Skin of body (tissue), 2 donors: ENCODE measurements around the gene RBP5. TPM values are rescaled to one million over a fixed set of nuclear protein-coding genes. Genes with fewer than 3 reads are reported as not detected.
"Not testable (repeated sequence)": the region's sequence is repeated elsewhere in the genome, so short reads cannot be mapped to it uniquely, and the experiment has no call there.

ENCODE experiments used
- DNase-seq: peaks from one replicate; lab custom pipeline; 2025; lab: John Stamatoyannopoulos, UW
- total RNA-seq: library from RNA; depleted of rRNA; stranded (reverse); fragments of >200 nt; gene quantifications from one replicate; pipeline ENCODE4 v1.2.3, GENCODE V29; 2014

RBP5 gene
- total RNA-seq, 1 donor from 2014 or later = 1.4 TPM

DNA sequence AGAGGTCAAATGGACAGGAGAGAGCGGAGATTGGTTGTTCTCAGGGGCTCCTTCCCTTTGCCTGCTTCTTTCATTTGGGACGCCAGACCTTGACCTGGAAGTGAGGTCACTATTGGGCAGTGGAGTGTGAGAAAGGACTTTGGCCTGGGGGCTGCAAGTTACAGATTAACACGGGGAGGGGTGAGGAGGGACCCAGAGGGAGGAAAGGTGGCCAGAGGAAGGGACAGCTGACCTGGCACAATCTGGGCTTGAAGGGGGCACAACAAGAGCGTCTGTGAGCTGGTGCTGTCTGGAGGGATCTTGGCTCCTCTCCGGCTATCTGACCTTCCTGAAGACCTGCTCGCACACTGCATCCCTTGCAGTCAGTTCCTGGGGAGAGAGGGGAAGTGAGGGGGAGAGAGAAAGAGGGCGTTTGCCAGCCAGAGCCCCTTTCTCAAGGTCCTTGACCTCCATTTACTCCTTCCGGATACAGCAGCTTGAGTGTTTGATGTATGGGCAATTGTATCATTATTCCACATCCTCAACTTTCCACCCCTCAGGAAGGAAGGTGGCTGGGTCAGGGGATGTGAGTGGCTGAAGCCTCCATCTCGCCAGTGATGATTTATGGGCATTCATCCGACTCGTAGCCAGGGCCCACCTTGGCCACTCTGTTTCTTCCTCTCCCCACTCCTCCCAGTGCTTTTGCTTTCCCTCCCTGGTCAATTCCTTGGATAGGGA lies 4.7 kb downstream of the RBP5 start:
- peak; percentile 5 for DNase-seq

DNA sequence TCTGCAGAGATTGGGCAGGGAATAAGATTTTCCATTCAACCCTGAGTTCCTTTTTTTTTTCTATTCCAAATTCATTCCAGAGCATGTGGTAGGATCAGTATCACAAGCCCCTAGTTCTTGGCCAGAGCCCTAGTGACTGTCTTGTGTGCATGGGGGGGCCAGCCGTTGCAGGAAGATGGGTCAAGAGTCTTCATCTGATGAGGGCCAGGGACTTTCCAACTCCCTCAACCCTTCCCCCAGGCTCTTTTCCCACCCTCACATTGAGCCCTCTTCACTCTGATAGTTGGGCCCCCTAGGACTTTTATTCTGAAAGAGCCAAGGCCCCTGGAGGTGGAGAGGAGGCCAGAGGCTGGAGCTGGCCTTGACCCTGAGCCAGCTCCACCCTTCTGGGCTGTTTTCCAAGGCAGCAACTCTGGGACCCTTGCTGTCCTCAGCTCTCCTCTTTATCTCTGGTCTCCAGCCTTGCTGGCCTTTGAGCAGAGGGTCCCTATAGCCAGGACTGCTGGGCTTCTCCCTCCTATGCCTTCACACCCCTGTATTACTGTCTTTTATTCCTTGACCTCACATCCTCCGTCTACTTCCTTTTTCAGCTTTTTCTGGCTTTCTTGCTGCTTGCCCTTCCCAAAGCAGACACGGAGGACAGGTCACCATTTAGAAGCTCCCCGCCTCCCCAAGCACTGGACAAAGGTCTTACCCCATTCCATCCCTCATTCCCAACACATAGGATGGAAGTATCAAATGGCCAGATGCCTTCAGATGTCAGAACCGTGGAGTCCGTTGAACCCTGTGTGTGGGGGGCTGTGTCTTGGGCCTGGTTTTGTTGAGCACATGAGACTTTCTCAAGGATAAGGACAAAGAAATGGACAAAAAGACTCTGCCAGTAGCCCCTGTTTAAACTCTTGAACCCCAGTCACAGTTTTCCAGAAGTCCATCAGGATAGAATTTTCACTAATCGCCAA lies 5.6 kb downstream of the RBP5 start:
- DNase-seq = peak; percentile 58

DNA sequence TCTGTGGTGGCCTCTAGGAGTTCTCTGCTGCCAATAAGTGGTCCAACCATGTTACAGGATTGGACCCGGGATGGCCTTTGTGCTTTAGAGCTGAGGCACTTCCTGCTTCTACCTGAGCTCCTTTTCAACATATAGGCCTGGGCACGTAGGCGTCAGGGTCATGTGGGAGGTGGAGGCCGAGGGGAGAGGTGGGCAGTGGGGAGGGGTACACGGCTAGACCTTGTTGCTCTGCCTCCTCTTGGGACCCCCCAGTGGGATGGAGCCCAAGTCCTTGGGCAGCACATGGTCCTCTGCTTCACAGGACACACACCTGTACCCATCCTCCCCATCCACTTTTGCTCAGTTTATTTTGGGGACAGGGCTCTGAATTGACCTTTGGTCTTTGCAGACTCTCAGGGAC lies 7.4 kb downstream of the RBP5 start:
- no peak for DNase-seq

DNA sequence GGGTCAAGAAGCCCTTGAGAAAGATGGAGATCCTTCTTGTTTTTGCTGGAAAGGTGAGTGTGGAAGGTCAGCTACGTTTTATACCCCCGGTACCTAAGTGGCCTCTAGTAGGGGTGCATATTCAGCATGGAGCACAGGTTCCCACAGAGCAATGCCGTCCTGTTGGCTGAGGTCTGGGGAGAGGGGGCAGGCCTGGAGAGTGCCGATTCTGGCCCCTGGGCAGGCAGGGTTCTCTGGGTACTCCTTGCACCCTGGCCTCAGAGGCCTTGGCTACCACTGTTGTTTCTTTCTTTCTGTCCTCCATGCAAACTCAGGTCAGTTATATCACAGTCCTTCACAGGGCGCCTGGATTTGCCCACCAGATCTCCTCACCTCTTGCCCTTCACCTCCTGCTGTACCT lies 8.5 kb downstream of the RBP5 start:
- no peak for DNase-seq

DNA sequence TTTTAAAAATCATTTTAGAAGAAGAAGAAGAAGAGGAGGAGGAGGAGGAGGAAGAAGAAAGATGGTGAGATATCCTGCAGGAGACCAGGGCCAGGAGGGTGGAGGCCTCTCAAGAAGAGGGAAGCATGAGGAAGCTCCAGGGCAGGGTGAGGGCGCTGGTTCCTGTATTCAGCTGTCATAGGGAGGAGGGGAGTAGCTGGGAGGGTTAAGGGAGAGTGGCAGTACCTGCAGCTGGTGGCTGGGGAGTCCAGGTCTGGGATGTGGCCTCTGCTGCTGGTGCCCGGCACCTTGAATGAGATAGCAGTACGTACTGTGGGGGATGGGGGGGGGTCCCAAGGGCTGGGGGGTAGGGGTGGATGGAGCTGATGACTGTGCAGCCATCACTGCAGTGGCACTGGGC lies 9.8 kb downstream of the RBP5 start:
- no peak for DNase-seq

DNA sequence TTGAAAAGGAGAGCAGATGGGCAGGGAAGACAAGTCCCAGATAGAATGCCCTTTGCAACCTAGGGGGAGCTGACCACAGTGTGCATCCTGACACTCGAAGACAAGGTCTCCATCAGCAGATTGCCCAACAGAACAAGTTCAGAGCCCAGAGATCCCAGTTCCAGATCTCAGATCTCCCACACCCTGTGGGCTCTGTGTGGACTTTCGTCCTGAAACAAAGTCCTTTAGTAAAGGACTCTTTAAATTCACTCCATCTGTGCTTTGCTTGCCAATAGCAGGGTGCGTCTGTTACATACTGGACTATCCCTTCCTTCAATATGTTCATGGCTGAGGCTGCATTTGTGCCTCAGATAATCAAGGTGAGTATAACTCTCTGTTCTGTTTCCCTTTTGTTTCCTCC lies 11.0 kb downstream of the RBP5 start:
- DNase-seq = no peak

DNA sequence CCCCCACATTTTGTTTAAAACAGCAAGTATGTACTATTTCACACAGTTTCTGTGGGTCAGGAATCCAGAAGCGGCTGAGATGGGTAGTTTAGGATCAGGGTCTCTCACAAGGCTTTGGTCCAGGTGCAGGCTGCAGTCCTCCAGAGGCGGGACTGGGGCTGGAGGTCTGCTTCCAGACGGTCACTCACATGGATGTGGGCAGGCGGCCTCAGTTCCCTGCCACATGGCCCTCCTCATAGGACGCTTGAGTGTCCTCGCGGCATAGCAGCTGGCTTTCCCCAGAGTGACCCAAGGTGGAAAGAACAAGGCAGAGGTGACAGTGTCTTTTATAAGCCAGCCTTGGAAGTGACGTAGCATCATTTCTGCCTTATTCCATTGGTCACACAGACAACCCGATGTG lies 11.8 kb downstream of the RBP5 start:
- DNase-seq = no peak

DNA sequence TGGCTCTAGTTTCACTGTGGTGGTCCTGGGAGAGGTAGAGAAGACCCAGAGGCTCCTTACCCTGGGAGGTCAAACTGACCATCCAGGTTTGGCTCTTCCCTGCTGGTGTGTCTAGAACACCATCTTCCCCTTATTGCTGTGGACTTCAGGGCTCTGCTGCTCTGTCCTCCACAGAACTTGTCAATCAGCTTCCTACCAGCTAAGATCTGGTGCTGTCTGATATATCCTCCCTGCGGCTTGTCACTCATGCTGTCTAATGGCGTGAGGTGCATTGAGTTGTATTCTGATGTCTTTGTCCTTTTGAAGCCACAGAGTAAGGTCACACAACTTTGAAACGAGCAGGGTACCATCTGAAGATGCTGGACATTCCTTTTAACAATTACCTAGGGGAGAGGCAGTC lies 12.5 kb downstream of the RBP5 start:
- DNase-seq = no peak

DNA sequence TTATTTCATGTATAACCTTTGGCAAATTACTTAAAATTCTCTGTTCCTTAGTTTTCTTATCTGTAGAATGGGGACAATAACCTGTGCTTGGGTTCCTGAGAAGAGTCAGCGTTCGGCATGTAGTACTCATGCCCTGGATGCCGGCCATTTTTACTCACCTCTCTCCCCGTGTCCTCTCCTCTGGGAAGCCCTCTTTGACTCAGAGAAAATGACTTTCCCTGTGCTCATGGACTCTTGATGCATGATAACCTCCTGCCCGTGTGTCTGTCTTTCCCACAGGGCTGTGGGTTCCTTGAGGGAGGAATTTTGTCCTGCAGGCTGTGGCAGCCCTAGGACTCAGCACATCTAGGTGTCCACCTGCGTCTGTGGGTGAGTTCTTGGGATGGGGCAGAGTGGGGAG lies 13.8 kb downstream of the RBP5 start:
- no peak for DNase-seq

DNA sequence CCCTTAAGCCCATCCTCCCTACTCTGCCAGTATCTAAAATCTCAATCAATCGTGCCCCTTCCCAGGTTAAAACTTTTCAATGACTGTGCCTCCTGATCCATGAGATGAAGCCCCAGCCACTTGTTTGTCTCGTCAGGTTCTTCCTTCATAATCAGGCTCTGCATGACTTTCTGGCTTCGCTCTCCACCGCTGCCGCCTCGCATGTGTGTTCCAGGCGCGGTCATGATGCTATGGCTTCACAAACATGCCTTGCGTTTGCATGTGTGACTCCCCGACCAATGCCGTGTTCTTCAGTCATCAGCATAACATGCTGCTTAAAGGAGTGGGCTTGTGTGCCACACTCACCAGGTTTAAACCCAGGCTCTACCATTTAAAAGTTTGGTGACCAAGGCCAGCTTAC lies 14.7 kb downstream of the RBP5 start:
- no peak for DNase-seq

DNA sequence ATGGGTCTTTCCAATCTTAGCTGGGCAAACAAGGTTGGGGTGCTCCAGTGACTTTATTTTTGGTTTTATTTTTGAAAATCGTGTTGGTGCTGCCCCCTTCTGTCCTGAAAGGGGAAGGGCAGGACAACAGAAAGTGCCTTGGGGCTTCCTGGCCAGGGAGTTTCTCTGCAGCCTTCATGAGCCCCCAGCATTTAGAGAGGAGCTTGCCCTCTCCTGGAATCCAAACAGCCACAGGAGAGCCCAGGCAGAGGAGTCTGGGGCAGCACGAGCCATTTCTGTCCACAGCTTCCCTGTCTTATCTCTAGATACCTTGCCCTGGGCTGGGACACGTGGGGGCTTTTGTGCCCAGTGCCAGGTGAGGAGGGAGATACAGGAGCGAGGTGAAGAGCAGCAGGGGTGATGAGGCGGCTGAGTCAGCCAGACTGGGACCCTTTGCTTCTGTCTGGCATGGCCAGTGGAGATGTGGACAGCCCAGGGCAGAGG lies 15.3 kb downstream of the RBP5 start:
- DNase-seq = no peak

DNA sequence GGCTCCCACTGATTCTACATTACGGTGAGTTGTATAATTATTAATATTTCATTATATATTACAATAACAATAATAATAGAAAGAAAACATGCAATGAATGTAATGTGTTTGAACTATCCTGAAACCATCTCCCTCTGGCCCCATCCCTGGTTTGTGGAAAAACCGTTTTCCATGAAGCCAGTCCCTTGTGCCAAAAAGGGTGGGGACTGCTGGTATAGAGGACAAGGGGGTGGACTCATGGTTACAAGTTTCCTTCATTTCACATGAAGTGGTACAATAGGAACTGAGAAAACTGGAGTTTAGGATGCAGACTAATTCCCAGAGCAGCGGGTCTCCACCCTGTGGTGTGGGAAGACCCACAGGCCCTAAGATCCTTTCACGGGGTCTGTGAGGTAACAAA lies 16.6 kb downstream of the RBP5 start:
- no peak for DNase-seq

DNA sequence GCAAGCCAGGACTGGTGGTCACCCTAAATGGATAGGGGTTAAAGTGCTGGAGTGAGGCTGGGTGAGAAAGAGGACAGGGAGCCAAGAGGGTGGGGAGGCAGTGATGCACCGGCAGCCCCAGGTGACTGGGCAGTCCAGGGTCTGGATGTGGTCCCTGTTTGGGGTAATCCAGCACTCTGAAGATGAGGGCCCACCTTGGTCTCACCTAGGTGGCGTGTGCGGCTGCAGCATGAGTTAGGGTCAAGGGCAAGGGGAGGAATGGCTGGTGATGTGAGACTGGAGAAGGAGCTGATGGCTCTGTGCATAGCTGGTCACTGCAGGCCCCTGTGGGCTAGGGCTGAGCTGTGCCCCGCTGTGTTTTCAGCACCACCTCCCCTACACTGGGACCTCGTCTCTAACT lies 18.0 kb downstream of the RBP5 start:
- DNase-seq = no peak

DNA sequence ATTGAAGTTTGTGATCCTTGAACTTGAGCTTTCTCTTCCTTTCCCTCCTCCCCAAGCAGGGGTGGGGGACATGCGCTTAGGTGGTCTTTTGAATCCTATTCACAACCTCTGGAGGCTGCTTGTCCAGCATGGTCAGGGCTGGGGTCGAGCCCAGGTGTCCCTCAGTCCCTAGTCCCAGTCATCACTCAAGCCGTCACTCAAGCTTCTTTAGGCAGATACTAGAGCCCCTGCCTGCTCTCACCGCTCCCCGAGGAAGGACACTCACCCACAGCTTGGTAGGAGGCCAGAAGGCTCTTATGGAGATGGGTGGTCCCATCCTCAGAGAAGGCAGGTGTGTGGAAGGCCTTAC lies 19.1 kb downstream of the RBP5 start:
- no peak for DNase-seq

DNA sequence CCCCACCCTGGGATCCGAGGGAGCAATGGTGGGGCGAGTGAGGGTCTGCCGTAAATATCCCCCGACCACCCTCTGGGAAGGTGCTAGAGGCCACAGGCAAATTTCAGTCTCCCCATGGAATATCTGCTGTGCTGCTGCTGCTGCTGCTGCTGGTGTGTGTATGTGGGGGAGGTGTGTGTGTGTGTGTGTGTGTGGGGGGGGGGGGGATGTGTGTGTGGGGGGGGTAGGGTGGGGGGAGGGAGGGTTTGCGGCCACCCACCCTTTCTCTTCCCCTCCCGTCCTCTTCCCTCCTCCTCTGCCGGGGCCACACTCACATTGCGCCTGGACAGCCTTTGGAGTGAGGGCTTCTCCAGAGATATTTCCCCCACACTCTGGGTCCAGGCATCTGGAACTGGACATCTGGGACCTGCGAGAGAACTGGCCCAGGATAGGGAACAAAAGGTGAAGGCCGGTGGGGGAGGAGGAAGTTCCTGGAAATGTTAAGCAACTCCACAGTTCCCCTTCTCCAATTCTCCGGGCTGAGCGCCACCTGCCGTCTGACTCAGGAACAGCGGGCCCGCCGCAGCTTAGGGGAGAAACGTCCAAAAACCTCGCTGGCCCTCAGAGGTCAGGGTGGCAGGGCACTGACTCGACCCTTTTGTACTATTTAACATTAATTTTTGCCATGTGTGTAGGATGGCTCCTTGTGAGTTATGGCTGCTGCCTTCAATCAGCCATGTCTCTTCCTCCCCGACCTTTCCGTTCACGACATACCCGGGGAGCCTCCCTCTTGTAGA lies 19.7 kb downstream of the RBP5 start, which contains the start of gene C1RL:
TSS of gene C1RL (minus strand) at position 419 of the 776 bp plus-strand sequence. CDS start at position 385, 34 bp downstream.
- DNase-seq = peak; percentile 89

DNA sequence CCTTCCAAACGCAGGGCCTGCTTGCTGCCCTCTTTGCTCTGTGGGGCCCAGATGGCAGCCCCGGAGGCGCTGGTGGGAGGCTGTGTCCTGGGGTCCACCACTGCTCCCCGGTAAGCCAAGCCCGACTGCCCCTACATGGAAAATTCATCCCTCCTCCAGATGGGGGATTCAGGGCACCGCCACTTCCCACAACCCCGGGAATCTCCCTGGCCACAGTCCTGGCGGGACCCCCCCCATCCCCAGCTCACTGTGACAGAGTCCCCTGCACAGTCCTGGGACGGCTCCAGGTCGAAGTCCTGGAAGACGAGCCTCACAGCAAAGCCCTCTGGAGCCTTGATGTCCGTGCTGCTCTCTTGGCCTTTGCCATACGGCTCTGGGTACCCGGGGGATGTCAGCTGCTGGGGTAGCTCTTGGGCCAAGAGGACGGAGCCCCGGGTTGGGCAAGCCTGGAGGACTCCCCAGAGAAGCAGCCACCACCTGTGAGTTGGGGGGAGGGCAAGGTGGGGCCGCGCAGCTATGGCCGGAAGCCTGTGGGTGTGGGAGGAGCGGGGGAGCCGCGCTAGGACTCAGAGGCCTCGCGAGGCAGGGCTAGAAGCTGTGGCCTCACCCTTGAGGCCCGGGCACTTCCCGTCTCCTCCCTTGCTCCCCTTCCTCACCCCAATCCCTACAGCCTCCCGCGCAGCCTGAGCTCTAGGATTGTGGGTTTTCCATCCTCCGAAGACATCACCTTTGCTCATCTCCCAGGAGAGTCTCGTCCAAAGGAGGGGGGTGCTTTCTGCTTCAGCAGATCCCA lies 20.5 kb downstream of the RBP5 start:
- peak; percentile 55 for DNase-seq

DNA sequence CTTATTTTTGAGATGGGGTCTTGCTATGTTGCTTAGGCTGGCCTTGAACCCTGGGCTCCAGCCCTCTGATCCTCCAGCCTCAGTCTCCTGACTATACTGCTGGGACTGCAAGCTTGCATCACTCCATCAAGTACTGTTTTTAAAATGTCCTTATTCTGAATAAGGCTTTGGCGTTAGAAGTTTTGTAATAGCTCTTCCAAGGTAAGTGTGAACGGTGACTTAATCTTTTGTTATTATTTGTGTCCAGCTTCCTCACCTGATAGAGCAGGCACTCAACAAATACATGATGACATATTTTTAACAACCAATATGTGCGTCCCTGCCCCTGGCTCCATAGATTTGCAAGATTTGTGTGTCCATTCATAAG lies 21.1 kb downstream of the RBP5 start:
- DNase-seq = no peak

DNA sequence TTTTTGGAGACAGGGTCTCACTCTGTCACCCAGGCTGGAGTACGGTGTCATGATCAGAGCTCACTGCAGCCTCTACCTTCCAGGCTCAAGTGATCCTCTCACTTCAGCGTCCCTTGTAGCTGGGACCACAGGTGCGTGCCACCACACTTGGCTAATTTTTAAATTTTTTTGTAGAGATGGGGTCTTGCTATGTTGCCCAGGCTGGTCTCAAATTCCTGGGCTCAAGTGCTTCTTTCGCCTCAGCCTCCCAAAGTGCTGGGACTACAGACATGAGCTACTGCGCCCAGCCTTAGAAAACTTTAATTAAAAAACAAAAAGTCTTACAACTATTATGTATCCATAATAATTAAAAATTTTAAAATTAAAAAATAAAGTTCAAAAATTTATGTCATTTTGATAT lies 21.5 kb downstream of the RBP5 start:
- not testable (repeated sequence) for DNase-seq

DNA sequence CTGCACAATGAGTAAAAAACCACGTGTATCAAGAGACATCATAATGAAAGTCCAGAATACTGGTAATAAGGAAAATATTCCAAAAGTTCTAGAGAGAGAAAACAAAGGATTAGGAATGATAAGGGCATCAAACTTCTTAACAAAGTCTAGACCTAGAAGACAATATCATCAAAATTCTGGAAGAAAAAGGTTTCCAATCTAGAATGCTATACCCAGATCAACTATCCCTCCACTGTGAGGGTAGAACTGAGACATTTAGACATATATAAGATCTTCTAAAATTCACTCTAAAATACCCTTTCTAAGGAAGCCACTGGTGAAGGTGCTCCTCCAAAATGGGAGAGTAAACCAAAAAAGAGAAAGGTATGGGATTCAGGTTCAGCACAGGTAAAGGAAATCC lies 22.6 kb downstream of the RBP5 start:
- no peak for DNase-seq

DNA sequence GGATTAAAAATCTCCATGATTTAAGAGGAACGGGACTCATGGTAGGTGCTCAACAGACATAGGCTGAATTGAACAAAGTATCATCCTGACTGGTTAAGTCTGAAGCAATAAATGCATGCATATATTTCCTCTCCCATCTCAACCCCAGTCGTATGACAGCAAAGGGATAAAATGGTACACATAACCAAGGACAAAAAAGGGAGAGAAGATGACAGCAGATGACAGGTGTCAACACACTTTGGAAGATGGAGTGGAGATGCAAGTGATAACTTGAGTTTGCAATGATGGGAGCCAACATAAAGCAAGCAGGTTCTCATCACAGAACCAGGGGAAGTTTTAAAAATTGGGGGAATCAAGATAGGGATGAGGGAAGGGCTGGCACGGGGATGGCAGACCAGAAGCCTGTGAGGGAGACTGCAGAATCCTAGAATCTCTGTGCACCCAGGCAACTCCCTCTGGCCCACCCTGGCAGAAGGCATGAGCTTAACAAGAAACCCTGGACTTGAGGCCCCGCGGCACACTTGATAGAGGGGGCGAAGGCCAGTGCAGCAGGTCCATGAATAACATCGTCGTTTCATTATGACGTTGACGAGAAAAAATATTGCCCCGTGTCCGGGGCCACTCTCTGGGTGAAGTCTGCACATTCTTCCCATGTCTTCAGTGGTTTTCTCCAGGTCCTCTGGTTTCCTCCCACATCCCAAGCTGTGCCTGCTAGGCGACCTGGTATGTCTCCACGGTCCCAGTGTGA lies 24.7 kb downstream of the RBP5 start:
- no peak for DNase-seq
